Mononuclear cell (primary cell): Measurements from ENCODE around the gene OR10G8. TPM values are rescaled to one million over a fixed set of nuclear protein-coding genes. Genes with fewer than 3 reads are reported as not detected.

ENCODE experiments used
- H3K27me3 ChIP-seq: 2 replicates; pipeline ENCODE4 v1.6.0; 2011; ENCODE audit warnings: low read length, control low read depth; ENCODE audit not compliant: insufficient read depth
- H3K4me1 ChIP-seq: 2 replicates; pipeline ENCODE4 v1.5.1; 2011; ENCODE audit warnings: mild to moderate bottlenecking, low read length, control low read depth; ENCODE audit not compliant: insufficient read depth
- H3K4me3 ChIP-seq: 2 replicates; pipeline ENCODE4 v1.5.1; 2011; ENCODE audit warnings: mild to moderate bottlenecking, low read length, moderate library complexity
- H3K9me3 ChIP-seq: 2 replicates; pipeline ENCODE4 v1.5.1; 2011; ENCODE audit warnings: low read depth, mild to moderate bottlenecking, control low read depth, low read length
- total RNA-seq: library from RNA; depleted of rRNA; stranded (reverse); fragments of >200 nt; gene quantifications from one replicate; pipeline ENCODE4 v1.2.3, GENCODE V29; 2012

The OR10G8 gene
- total RNA-seq, 1 donor: not detected

- peaks cover 2% of the 10 kb centered on the region for H3K27me3 ChIP-seq
- H3K4me1 ChIP-seq: peaks cover 27% of the 10 kb centered on the region
- H3K9me3 ChIP-seq: no peaks in the 10 kb centered on the region
- no peak overlapping the region for H3K4me3 ChIP-seq
These were observed 44.5 kb downstream of the OR10G8 start for GRCh38 chr11:124070915-124071622.

DNA sequence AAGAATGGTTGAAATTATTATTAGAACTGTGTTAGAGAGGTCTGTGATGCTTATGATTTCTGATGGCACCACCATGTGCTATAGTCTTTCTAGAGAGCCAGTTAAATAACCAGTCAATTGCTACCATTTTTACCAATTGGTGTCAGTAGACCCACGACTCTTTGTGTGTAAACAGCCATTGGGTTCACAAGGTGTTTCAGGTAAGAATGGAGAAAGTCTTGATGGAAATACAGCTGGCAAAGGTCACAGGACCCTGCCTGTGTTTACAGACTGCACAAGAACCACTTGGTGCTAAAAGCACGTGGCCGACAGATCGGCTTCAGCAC lies 45.0 kb downstream of the OR10G8 start:
- Histone ChIP-seq H3K27me3 (no peaks in the 10 kb centered on the region), H3K9me3 (no peaks in the 10 kb centered on the region), H3K4me3 (no peak overlapping the region), H3K4me1 (peaks cover 32% of the 10 kb centered on the region)

GRCh38 chr11:124072147-124072546 lies 45.5 kb downstream of the OR10G8 start:
- Histone ChIP-seq H3K27me3 (no peaks in the 10 kb centered on the region), H3K9me3 (no peaks in the 10 kb centered on the region), H3K4me3 (no peak overlapping the region), H3K4me1 (peaks cover 32% of the 10 kb centered on the region)

GRCh38 chr11:124074554-124074953 lies 48.0 kb downstream of the OR10G8 start:
- H3K4me1 ChIP-seq: peaks cover 28% of the 10 kb centered on the region
- no peaks in the 10 kb centered on the region for H3K9me3 ChIP-seq
- H3K4me3 ChIP-seq: no peak overlapping the region
- H3K27me3 ChIP-seq: no peaks in the 10 kb centered on the region

GRCh38 chr11:124075492-124075840 lies 48.9 kb downstream of the OR10G8 start:
- H3K27me3 ChIP-seq: no peaks in the 10 kb centered on the region
- peaks cover 19% of the 10 kb centered on the region for H3K4me1 ChIP-seq
- no peak overlapping the region for H3K4me3 ChIP-seq
- H3K9me3 ChIP-seq: no peaks in the 10 kb centered on the region

DNA sequence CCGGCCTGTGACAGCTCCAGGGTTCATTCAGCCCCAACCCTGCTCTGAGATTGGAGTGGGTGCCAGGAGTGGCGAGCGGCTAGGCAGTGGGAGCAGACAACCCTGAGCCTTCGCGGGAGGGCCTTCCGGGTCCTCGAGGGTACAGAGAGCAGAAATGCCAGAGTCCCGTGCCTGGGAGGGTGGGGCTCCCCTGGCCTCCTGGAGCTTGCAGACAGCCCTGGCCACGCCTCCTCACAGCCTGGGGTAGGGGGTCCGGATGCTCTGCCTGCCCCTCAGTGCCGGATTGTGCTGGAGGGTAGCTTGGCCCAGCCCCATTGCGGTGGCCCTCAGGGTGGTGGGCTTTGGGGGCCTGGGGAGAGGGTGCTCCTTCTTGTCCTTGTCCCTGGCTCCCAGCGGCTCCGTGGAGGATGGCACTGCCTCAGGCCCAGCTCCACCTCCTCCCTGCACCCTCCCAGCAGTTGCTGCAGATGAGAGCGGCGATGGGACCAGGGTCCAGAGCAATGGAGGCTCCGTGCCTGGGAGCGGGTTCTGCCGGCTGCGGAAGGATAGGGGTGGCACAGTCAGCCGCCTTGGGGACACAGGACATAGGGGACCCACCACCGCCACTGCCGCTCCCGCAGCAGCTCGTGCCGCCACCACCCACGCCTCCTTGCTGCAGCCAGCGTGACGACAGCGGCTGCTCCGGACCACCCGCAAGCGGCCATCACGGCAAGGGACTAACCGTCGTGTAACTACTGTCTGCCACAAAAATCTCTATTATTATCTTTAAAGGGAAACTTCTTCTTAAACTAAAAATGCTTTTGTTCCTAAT lies 49.4 kb downstream of the OR10G8 start:
- Histone ChIP-seq H3K9me3 (no peaks in the 10 kb centered on the region), H3K4me3 (peak overlapping the region; percentile 18), H3K27me3 (no peaks in the 10 kb centered on the region), H3K4me1 (peaks cover 14% of the 10 kb centered on the region)

- no peak overlapping the region for H3K4me3 ChIP-seq
- H3K9me3 ChIP-seq: no peaks in the 10 kb centered on the region
- peaks cover 11% of the 10 kb centered on the region for H3K4me1 ChIP-seq
- no peaks in the 10 kb centered on the region for H3K27me3 ChIP-seq
These were observed 50.7 kb downstream of the OR10G8 start for GRCh38 chr11:124077266-124077665.

DNA sequence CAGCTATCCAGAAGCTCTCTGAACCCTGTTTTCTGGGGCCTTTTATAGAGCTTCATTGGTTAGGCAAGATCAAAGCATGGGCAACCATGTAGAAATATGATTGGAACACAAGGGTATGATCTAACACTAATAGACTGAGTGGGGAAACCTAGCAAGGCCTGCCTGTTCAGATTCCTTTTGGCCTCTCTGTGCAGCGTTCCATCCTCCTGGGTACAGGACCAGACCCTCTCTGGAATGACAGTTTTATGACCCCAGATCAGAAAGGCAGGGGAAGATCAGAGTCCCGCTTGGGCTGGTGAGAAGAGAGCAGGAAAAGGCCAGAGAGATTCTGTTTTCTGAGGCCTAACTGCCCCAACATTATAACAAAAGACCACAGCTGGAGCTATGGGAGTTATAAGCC lies 52.0 kb downstream of the OR10G8 start:
- Histone ChIP-seq H3K4me1 (peaks cover 11% of the 10 kb centered on the region), H3K27me3 (no peaks in the 10 kb centered on the region), H3K9me3 (no peaks in the 10 kb centered on the region), H3K4me3 (no peak overlapping the region)

DNA sequence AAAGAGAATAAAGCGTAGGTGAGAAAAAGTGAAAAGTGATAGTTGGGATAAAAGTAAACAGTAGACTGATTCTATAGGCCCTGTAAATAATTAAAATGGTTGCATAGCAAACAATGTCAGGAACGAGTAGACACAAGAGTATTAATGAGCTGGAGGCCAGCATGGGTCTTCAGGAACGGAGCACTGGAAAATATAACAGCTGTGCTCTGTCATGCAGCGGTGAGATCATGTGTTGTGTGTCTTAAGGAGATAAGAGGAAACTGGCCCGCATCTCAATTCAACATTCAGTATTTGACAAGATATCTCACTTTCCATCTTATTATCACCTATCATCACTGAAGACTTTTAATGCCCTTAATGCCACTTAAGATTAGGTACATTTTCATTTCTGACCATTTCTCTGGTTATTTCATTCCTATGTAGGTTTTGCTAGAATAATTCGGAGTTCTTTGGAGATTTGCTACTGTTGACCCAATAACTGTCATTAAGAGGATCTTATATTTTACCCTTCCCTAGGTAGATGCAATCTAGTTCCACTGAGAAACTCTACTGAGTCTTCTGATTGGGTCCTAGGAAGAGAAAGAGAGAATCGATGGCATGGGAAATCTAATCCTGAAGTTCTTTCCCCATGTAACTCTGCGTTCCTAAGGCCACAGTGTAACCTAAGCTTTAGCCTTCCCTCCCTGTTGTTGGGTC lies 53.2 kb downstream of the OR10G8 start:
- no peaks in the 10 kb centered on the region for H3K9me3 ChIP-seq
- H3K4me1 ChIP-seq: peaks cover 11% of the 10 kb centered on the region
- peaks cover 3% of the 10 kb centered on the region for H3K27me3 ChIP-seq
- no peak overlapping the region for H3K4me3 ChIP-seq

Other genes with a start within 250 kb of the OR10G8 start
- not detected for gene OR6M1, start 220.4 kb upstream of the OR10G8 start, total RNA-seq
- gene TMEM225, start 141.1 kb upstream of the OR10G8 start, total RNA-seq: not detected
- not detected for gene OR8D4, start 124.6 kb upstream of the OR10G8 start, total RNA-seq
- not detected for gene OR4D5, start 87.2 kb upstream of the OR10G8 start, total RNA-seq
- gene OR6T1, start 83.0 kb upstream of the OR10G8 start, total RNA-seq: not detected
- not detected for gene OR10S1, start 49.0 kb upstream of the OR10G8 start, total RNA-seq
- gene OR10G6, start 31.6 kb upstream of the OR10G8 start, total RNA-seq: not detected
- not detected for gene OR10G4, start 13.8 kb upstream of the OR10G8 start, total RNA-seq
- gene OR10G9, start 3.8 kb upstream of the OR10G8 start, total RNA-seq: not detected
- gene OR10G7, start 14.5 kb downstream of the OR10G8 start, total RNA-seq: not detected
- gene VWA5A, start 88.7 kb downstream of the OR10G8 start, total RNA-seq: 6.6 TPM
- not detected for gene OR10D3, start 156.5 kb downstream of the OR10G8 start, total RNA-seq
- under 0.01 TPM for gene OR8G1, start 214.3 kb downstream of the OR10G8 start, total RNA-seq
- not detected for gene OR8G5, start 229.6 kb downstream of the OR10G8 start, total RNA-seq